GM12872 (cell line): Measurements from ENCODE around the gene AP1S2.

Experiments
- CTCF ChIP-seq: IDR thresholded peaks from 3 replicates; pipeline ENCODE4 v1.5.1; 2011; ENCODE audit warnings: low read depth, mild to moderate bottlenecking, low read length, moderate library complexity; ENCODE audit not compliant: insufficient read depth

The AP1S2 gene

GRCh38 chrX:15854712-15855567 lies at the start of gene AP1S2:
Gene AP1S2 (minus strand): TSS chrX:15854813. CDS start chrX:15852524, 2,289 bp downstream.
- no peak for TF ChIP-seq CTCF

GRCh38 chrX:15903186-15903681 lies 48.6 kb upstream of the AP1S2 start:
- no peak for TF ChIP-seq CTCF

- no peak for TF ChIP-seq CTCF
Observed at GRCh38 chrX:15895334-15895733, 40.7 kb upstream of the AP1S2 start.

GRCh38 chrX:15894724-15895123 lies 40.1 kb upstream of the AP1S2 start:
- TF ChIP-seq CTCF: no peak

DNA sequence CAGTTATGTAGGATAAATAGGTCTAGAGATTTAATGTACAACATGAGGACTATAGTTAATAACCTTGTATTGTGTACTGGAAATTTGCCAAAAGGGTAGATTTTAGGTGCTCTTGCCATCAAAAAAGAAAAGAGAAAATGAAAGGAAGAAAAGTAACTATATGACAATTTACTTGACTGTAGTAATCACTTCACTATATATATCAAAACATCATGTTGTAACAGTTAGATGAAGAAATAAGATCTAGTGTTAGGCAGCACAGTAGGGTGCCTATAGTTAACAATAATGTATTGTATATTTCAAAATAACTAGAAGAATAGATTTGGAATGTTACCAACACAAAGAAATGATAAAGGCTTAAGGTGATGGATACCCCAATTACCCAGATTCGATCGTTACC lies 35.9 kb upstream of the AP1S2 start:
- TF ChIP-seq CTCF: no peak

DNA sequence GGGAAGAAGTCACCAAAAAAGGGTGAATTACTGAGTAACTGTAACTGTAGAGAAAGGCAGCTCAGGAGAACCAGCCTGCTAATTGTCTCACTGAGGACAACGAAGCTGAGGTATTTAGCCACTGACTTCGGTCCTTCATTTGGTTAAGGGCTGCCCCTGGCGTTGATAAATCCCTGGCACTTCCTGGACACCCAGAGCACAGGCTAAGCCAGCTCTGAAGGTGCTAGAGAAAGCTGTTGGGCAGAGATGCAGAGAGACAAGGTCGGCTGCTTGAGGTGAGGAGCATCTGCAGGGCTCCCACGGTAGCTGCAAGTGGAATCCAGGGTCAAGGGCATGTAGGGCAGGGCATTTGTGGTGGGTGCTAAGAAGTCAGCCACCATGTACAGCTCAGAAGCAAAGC lies 33.4 kb upstream of the AP1S2 start:
- TF ChIP-seq CTCF: no peak

DNA sequence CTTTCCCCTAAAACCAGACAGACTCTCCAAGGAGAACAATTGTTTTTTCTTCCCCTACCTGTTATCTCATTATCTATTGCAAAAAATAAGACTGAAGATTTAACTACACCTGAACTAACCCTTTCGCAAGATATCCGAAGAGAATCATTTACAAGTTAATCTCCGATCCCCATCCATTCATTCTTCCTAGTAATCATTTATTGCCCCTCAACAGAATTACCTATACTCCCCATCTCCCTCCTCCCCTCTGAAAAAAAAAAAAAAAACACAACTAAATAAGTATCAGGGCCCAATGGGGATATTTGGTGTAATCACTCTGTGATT lies 28.9 kb upstream of the AP1S2 start:
- no peak for TF ChIP-seq CTCF
